ENCODE measurements around the gene AGAP5.
"Not testable (repeated sequence)": the region's sequence is repeated elsewhere in the genome, so short reads cannot be mapped to it uniquely, and the experiment has no call there.

The AGAP5 gene

DNA sequence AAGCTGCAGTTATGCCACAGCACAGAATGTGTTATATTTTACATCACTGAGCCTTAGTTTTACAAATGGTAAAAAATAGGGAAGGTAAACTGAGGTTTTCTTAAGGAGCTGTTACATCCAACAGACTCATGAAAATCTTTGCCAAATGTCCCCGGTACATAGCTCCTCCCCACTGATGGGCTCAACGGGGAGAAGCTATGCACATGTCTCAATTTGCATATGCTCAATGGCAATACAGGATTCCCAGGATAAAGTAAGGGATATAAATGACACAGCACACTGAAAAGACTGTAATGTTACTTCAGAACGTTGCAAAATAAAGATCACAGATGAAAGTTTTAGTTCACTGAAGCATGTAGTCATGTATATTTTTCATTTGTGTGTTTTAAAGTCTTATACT lies 16.6 kb upstream of the AGAP5 start:
- not testable (repeated sequence) for DNase-seq (ENCODE audit: low read depth in 2 of 2)

GRCh38 chr10:73713912-73714311 lies 16.0 kb upstream of the AGAP5 start:
- DNase-seq (ENCODE audit: low read depth in 2 of 2), result not testable (repeated sequence)

GRCh38 chr10:73711683-73712082 lies 13.8 kb upstream of the AGAP5 start:
- DNase-seq (ENCODE audit: low read depth in 2 of 2), result not testable (repeated sequence)

DNA sequence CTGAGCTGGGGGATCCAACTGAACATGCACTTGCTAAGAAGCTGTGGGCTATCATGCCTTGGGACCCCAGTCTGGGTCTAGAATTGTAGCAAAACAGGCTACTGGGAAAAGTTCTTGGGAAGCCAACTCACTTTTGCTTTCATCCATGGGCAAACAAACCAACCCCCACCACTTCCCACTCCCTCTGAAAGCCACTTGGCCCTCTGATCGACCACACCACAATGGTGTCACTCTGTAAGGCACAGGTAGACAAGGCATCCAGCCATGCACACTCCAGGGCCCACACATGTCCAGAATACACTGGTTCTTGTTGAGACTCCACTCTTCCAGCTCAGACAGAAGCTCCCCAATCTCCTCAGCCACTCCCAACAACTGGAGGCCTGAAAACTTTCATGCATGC lies 10.2 kb upstream of the AGAP5 start:
- not testable (repeated sequence) for DNase-seq (ENCODE audit: low read depth in 2 of 2)

DNA sequence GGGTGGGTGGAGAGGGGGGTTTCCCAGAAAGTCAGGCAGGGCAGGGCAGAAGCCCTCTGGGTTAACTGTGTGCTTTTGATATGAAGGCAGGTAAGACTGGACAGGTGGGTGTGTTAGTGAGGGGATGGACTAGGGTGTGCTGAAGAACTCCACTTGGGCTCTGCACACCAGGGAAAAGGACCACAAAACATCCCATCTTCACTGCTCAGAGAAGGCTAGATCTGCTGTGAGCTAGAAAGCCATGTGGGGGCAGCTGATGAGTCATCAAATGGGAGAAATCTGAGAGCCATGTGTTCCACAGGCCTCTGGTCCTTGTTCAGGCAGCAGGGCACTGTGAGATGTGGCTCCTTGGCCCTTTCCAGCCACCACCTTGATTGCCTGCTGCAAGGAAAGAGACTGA lies 9.7 kb upstream of the AGAP5 start:
- not testable (repeated sequence) for DNase-seq (ENCODE audit: low read depth in 2 of 2)

GRCh38 chr10:73706488-73706887 lies 8.6 kb upstream of the AGAP5 start:
- DNase-seq (ENCODE audit: low read depth in 2 of 2), result not testable (repeated sequence)

DNA sequence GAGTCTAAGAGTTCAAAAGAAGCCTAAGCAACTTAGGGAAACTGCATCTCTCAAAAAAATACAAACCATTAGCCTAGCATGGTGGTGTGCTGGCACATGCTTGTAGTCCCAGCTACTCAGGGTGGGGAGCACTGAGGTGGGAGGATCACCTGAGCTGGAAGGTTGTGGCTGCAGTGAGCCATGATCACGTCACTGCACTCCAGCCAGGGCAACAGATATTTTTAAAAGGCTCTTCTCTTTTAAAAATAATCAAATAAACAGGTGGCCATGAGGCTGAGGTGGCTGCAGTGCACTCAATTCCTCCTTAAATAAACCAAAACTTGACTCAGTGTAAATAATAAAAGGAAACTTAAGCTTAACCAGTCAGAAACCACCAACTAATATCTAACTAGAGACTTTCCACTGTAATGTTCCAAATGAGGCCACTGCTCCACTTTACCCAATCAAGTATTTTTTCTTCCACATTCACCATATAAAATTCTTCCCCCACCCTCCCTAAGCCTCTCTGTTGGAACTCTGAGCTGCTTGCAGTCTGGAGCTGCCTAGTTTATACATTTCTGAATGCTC lies 7.7 kb upstream of the AGAP5 start:
- not testable (repeated sequence) for DNase-seq (ENCODE audit: low read depth in 2 of 2)

GRCh38 chr10:73703924-73704323 lies 6.0 kb upstream of the AGAP5 start:
- DNase-seq (ENCODE audit: low read depth in 2 of 2), result not testable (repeated sequence)

GRCh38 chr10:73698819-73699218 lies 910 bp upstream of the AGAP5 start:
- not testable (repeated sequence) for DNase-seq (ENCODE audit: low read depth in 2 of 2)

DNA sequence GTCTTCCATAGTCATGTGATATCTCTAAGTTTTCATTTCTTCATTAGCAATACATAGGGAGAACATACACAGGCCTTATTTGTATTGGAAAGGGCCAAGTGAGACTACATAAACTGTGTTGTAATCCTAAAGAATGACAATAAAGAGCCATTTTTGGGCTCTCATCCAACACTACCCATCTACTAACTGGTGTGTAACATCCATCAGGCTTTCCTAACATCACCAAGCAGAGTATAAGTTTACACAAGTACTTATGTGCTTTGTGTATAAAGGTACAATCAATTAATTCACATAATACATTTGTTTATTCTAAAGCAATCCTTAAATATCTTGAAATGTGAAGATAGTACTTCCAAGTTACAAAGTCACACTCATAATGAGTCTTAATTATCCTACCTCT lies 2.6 kb downstream of the AGAP5 start:
- not testable (repeated sequence) for DNase-seq (ENCODE audit: low read depth in 2 of 2)

DNA sequence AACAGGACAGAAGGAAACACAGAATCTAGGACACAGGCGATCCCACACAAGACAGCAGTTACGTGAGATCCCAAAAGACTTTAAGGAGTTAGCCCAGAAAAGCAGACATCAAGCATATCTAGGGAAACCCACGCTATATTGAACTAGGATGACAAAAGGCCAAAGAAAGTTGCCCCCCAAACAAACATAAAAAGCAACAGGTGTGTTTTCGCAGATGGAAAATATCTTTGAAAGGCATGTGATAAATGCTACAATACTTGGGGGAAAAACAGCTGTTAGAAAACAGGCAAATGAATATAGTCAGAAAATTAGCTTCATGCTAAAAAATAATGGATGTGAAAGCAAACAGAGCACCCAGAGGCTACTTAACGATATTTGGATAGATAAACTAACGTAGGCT lies 7.2 kb downstream of the AGAP5 start:
- not testable (repeated sequence) for DNase-seq (ENCODE audit: low read depth in 2 of 2)

DNA sequence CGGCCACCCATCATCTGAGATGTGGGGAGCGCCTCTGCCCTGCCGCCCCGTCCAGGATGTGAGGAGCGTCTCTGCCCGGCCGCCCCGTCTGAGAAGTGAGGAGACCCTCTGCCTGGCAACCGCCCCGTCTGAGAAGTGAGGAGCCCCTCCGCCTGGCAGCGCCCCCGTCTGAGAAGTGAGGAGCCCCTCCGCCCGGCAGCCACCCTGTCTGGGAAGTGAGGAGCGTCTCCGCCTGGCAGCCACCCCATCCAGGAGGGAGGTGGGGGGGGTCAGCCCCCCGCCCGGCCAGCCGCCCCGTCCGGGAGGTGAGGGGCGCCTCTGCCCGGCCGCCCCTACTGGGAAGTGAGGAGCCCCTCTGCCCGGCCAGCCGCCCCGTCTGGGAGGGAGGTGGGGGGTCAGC lies 8.3 kb downstream of the AGAP5 start:
- not testable (repeated sequence) for DNase-seq (ENCODE audit: low read depth in 2 of 2)

GRCh38 chr10:73687641-73688040 lies 10.3 kb downstream of the AGAP5 start:
- DNase-seq (ENCODE audit: low read depth in 2 of 2), result not testable (repeated sequence)

GRCh38 chr10:73674546-73674945 lies 23.4 kb downstream of the AGAP5 start:
- not testable (repeated sequence) for DNase-seq (ENCODE audit: low read depth in 2 of 2)

DNA sequence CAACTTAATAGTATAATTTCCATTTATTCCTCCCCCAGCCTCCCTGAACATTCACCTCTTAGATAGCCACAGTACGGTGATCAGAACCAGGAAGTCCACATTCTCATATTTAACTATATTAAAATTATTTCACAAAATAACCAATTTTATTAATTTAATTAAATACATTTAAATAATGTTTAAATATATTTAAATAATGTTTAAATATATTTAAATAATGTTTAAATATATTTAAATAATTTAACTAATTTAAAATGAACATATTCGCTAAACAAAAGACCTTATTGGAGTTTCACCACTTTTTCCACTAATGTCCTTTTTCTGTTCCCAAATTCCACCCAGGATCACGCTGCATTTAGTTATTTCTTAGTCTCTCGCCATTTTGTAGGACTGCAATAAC lies 29.5 kb downstream of the AGAP5 start:
- DNase-seq (ENCODE audit: low read depth in 2 of 2), result not testable (repeated sequence)

DNA sequence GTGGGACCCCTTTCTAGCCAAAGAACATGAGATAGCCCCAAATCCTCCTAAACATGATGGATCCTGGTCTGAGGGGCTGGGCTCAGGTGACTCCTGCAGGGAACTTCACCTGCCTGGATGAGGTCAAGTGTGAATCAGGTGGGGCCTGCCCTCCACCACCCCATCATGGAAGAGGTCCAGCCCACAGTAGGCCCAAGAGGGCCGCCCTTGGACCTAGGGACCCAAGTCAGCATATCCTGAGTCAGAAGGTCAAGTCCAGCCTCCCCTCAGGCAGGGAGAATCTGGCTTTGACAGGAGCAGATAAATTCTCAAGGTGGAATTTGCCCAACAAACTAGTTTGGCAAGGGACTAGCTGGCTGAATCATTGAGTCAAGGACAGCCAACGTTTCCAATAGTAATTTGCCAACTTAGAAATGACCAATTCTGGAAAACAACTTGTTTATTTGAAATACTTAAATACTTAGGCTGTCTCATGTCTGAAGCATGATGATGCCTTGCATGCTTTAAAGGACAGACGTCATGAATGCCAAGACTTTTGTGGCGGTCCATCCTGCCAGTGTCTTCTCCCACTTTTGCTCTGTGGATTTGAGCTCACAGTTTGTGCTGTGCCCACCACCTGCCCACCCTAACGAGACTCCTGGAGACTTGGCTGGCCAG lies 31.6 kb downstream of the AGAP5 start:
- DNase-seq (ENCODE audit: low read depth in 2 of 2), result not testable (repeated sequence)

- not testable (repeated sequence) for DNase-seq (ENCODE audit: low read depth in 2 of 2)
Measured at GRCh38 chr10:73665581-73665980, 32.3 kb downstream of the AGAP5 start.

DNA sequence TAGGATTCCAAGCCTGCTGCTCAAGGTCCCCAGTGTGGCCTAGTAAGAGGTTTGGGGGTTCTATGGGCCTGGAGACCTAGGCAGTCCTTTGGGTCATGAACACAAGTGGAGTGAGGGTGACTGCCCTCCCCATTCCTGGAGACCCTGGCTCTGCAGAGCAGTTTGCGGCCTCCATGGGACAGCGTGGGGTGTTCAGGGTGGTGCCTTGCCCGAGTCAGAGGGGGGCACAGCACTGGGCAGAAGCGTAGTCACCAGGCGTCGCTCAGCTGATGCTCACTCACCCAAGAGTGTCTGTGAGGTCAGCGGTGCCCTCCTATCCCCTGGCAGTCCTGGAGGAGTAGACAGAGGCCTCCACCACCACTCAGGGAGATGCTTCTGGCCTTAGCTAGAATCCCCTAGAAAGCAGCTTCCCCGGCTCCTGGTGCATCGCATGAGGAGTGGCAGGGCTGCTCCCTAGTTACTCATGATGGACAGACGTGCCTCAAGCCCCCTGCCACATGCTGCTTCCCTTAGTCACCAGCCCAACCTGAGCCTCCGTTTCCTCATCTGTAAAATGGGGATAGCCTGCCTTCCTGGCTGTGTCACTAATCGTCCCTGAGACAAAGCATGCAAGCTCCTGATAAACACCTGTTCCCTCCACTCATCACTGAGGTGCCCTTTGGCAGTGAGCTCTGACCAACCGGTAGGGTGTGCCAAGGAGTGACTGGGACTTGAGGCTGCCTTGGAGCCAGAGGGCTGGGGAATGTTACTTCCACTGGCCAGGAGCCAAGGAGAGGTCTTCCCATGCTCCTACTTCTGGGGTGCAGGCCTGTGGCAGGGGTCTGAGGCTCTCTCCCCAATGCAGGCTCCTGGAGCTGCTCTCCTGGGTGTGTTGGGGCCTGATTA lies 33.5 kb downstream of the AGAP5 start:
- DNase-seq (ENCODE audit: low read depth in 2 of 2), result not testable (repeated sequence)

- not testable (repeated sequence) for DNase-seq (ENCODE audit: low read depth in 2 of 2)
Measured at GRCh38 chr10:73663621-73664020, 34.3 kb downstream of the AGAP5 start.

DNA sequence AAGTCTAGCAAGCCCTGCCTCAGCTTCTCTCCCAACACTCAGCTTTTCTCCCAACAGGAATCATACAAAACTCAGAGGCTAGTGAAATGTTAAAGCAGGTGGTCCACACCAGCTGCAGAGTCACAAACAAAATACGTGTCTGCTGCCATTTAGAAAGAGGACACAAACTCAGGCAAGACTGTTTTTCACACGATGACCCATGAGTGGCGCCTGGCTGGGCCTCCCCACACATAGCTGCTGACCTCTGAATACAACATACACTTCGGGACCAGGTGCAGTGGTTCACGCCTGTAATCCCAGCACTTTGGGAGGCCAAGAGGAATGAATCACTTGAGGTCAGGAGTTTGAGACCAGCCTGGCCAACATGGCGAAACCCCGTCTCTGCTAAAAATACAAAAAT lies 35.2 kb downstream of the AGAP5 start:
- not testable (repeated sequence) for DNase-seq (ENCODE audit: low read depth in 2 of 2)

DNA sequence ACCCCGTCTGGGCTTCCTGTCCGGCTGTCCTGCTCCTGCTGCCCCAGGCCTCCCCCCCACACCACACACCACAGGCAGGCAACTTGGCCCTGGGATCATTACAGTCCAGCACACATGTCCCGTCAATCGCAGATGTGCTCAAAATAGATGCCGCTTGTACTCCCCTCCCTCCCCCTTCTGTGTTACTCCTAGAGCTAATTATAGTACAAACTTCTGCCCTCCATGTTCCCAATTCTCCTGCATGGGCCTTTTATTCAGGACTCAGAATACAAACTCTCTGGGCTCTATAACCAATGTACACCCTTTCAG lies 42.0 kb downstream of the AGAP5 start, which contains the start of gene SYNPO2L:
SYNPO2L (minus strand) TSS at position 40 of the 309 bp plus-strand sequence. CDS start 107 bp downstream, outside the sequence.
- DNase-seq (ENCODE audit: low read depth in 2 of 2), result no peak

DNA sequence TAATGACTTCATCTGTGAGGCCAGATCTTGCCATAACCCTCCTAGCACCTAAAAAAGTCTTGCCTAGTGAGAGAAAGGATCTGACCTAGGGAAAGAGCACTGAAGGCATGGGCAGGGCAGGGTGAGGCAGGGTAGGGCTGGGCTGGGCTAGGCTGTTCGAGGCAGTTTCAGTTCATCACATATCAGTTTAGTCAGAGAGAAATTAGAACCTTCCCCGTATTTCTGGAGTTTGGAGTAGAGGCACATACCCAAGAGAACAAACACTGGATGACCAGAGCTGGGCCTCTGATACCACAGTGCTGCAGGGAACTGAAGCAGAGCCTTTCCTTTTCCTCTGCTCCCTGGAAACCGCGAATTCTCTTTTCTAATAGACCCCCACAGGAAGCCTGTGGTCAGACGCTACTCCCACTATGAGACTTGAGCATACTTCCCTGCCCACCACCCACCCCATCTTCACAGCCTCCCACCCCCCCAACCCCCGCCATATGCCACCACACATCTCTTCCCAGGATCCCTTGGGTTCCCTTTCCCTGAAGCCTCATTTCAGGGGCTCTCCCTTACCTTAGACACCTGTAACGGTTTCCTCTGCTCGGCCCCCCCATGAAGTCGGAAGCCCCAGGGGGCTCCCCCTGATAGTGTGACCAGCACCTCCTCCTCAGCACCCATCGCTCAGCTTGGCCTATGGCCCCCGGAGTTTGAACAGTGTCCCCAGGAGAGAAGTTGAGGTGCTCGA lies 42.5 kb downstream of the AGAP5 start:
- DNase-seq (ENCODE audit: low read depth in 2 of 2), result no peak

All from stimulated activated CD4-positive, alpha-beta T cell treated with anti-CD3 and anti-CD28 coated beads, Interleukin-1b, Interleukin-23, amount 100 ng/mL, for 1 hour (primary cell).